HEK293T (cell line): ENCODE measurements around the gene SPANXB1.
"Not testable (repeated sequence)": the region's sequence is repeated elsewhere in the genome, so short reads cannot be mapped to it uniquely, and the experiment has no call there.

ENCODE experiments used
- CTCF ChIA-PET: fragments of 350-600 bp; formaldehyde crosslinking; extraction: SDS; loops from one replicate; lab custom pipeline; 2021; ENCODE audit warnings: antibody characterized with exemption, inconsistent platforms; lab: Yijun Ruan, JAX
- POLR2A ChIA-PET: fragments of 350-600 bp; formaldehyde crosslinking; extraction: SDS; loops from one replicate; lab custom pipeline; 2020; ENCODE audit warnings: antibody characterized with exemption, inconsistent platforms; lab: Yijun Ruan, JAX
- DNase-seq: peaks from one replicate; pipeline ENCODE4 v3.0.0; 2012; ENCODE audit warnings: mixed read lengths; ENCODE audit errors: extremely low spot score
- ARNT ChIP-seq: fragments of 450-650 bp; IDR thresholded peaks from 2 replicates; pipeline ENCODE4 v1.6.1; 2017; ENCODE audit warnings: mild to moderate bottlenecking
- BHLHE40 ChIP-seq: fragments of 450-650 bp; IDR thresholded peaks from 2 replicates; pipeline ENCODE4 v1.6.1; 2016; ENCODE audit warnings: mild to moderate bottlenecking, moderate library complexity, borderline replicate concordance
- CTBP1 ChIP-seq: fragments of 450-650 bp; IDR thresholded peaks from 2 replicates; pipeline ENCODE4 v1.6.1; 2016; ENCODE audit warnings: borderline replicate concordance
- ELF4 ChIP-seq: fragments of 450-650 bp; IDR thresholded peaks from 2 replicates; pipeline ENCODE4 v1.6.1; 2017; ENCODE audit warnings: antibody characterized with exemption
- FOXA1 ChIP-seq: fragments of 450-650 bp; IDR thresholded peaks from 2 replicates; pipeline ENCODE4 v1.6.1; 2016; ENCODE audit warnings: mild to moderate bottlenecking
- FOXK2 ChIP-seq: fragments of 450-650 bp; IDR thresholded peaks from 2 replicates; pipeline ENCODE4 v1.6.1; 2016; ENCODE audit warnings: mild to moderate bottlenecking
- FOXM1 ChIP-seq: fragments of 450-650 bp; IDR thresholded peaks from 2 replicates; pipeline ENCODE4 v1.6.1; 2017; ENCODE audit warnings: mild to moderate bottlenecking, borderline replicate concordance
- HDGF ChIP-seq: fragments of 450-650 bp; IDR thresholded peaks from 2 replicates; pipeline ENCODE4 v1.6.1; 2017; ENCODE audit warnings: antibody characterized with exemption, borderline replicate concordance
- L3MBTL2 ChIP-seq: fragments of 450-650 bp; conservative IDR thresholded peaks from 2 replicates; pipeline ENCODE4 v1.6.1; 2016; ENCODE audit warnings: mild to moderate bottlenecking
- LEF1 ChIP-seq: fragments of 450-650 bp; IDR thresholded peaks from 2 replicates; pipeline ENCODE4 v1.6.1; 2017; ENCODE audit warnings: mild to moderate bottlenecking, borderline replicate concordance
- NFRKB ChIP-seq: fragments of 450-650 bp; IDR thresholded peaks from 2 replicates; pipeline ENCODE4 v1.6.1; 2016; ENCODE audit warnings: mild to moderate bottlenecking, moderate library complexity
- PKNOX1 ChIP-seq: fragments of 450-650 bp; IDR thresholded peaks from 2 replicates; pipeline ENCODE4 v1.6.1; 2016
- SP1 ChIP-seq: fragments of 450-650 bp; IDR thresholded peaks from 2 replicates; pipeline ENCODE4 v1.6.1; 2017
- SUZ12 ChIP-seq: fragments of 450-650 bp; IDR thresholded peaks from 2 replicates; pipeline ENCODE4 v1.6.1; 2016; ENCODE audit warnings: mild to moderate bottlenecking
- TARDBP ChIP-seq: fragments of 450-650 bp; IDR thresholded peaks from 2 replicates; pipeline ENCODE4 v1.6.1; 2016
- ZNF384 ChIP-seq: fragments of 450-650 bp; IDR thresholded peaks from 2 replicates; pipeline ENCODE4 v1.6.1; 2016

Gene SPANXB1

GRCh38 chrX:141002568-141002967 is at the start of gene SPANXB1:
TSS of gene SPANXB1 (plus strand) at chrX:141002594. CDS start at chrX:141002694, 100 bp downstream.
- DNase-seq: peak; percentile 14
- POLR2A ChIA-PET, CTCF ChIA-PET: not testable (repeated sequence)

- ChIA-PET POLR2A (no interaction called here), CTCF (no interaction called here)
- DNase-seq: no peak
- TF ChIP-seq LEF1 (no peak), NFRKB (no peak), FOXK2 (no peak), FOXA1 (no peak), ZNF384 (no peak), SP1 (no peak), TARDBP (no peak), CTBP1 (no peak), BHLHE40 (no peak)
Observed at GRCh38 chrX:140967036-140967435, 35.4 kb upstream of the SPANXB1 start.

- POLR2A ChIA-PET: no interaction called here
- CTCF ChIA-PET: no interaction called here
Observed at GRCh38 chrX:140971099-140971795, 31.1 kb upstream of the SPANXB1 start.

GRCh38 chrX:140975472-140975871 is 26.9 kb upstream of the SPANXB1 start:
- ChIA-PET POLR2A (no interaction called here), CTCF (no interaction called here)
- TF ChIP-seq BHLHE40: no peak
- no peak for TF ChIP-seq L3MBTL2
- no peak for TF ChIP-seq SP1
- TF ChIP-seq SUZ12: no peak
- TF ChIP-seq FOXK2: no peak
- no peak for TF ChIP-seq LEF1
- no peak for TF ChIP-seq PKNOX1
- TF ChIP-seq ARNT: no peak
- TF ChIP-seq CTBP1: no peak
- TF ChIP-seq ELF4: no peak
- TF ChIP-seq HDGF: no peak
- DNase-seq: no peak

More at GRCh38 chrX:140971099-140971795, 31.1 kb upstream of the SPANXB1 start:
- no peak for TF ChIP-seq ARNT
- TF ChIP-seq FOXM1: no peak
- TF ChIP-seq FOXK2: no peak
- TF ChIP-seq CTBP1: no peak
- no peak for TF ChIP-seq ELF4
- TF ChIP-seq BHLHE40: no peak
- no peak for TF ChIP-seq PKNOX1
- no peak for TF ChIP-seq NFRKB
- TF ChIP-seq HDGF: no peak
- TF ChIP-seq TARDBP: no peak
- DNase-seq: no peak

GRCh38 chrX:140980271-140980670 is 22.1 kb upstream of the SPANXB1 start:
- no peak for TF ChIP-seq FOXK2
- no peak for TF ChIP-seq ZNF384
- TF ChIP-seq NFRKB: no peak
- no peak for TF ChIP-seq HDGF
- TF ChIP-seq CTBP1: no peak
- ChIA-PET POLR2A (no interaction called here), CTCF (no interaction called here)
- no peak for DNase-seq

GRCh38 chrX:140983730-140984129 is 18.7 kb upstream of the SPANXB1 start:
- ChIA-PET CTCF (no interaction called here), POLR2A (no interaction called here)
- DNase-seq: no peak
- TF ChIP-seq PKNOX1: no peak

GRCh38 chrX:141005243-141005642 is 2.8 kb downstream of the SPANXB1 start:
- DNase-seq, CTCF ChIA-PET, POLR2A ChIA-PET: not testable (repeated sequence)

GRCh38 chrX:141044246-141044645 is 41.9 kb downstream of the SPANXB1 start:
- POLR2A ChIA-PET, DNase-seq, CTCF ChIA-PET: not testable (repeated sequence)

- CTCF ChIA-PET, POLR2A ChIA-PET, DNase-seq: not testable (repeated sequence)
Observed at GRCh38 chrX:141049878-141050277, 47.5 kb downstream of the SPANXB1 start.

GRCh38 chrX:141052098-141052497 is 49.7 kb downstream of the SPANXB1 start:
- DNase-seq, CTCF ChIA-PET, POLR2A ChIA-PET: not testable (repeated sequence)
